ENCODE measurements around the gene TMEM165.

TMEM165 gene

GRCh38 chr4:55406545-55406944 is 10.8 kb downstream of the TMEM165 start:
- no peak for DNase-seq (ENCODE audit: low spot score)

- DNase-seq (ENCODE audit: low spot score) = no peak
These were observed 11.4 kb downstream of the TMEM165 start for GRCh38 chr4:55407119-55407518.

- DNase-seq (ENCODE audit: low spot score) = no peak
These were observed 12.0 kb downstream of the TMEM165 start for GRCh38 chr4:55407764-55408163.

- peak; percentile 55 for DNase-seq (ENCODE audit: low spot score)
These were observed 13.9 kb downstream of the TMEM165 start for GRCh38 chr4:55409468-55410171.

GRCh38 chr4:55410431-55410830 is 14.7 kb downstream of the TMEM165 start:
- DNase-seq (ENCODE audit: low spot score) = no peak

GRCh38 chr4:55411621-55412020 is 15.9 kb downstream of the TMEM165 start:
- no peak for DNase-seq (ENCODE audit: low spot score)

- no peak for DNase-seq (ENCODE audit: low spot score)
These were observed 20.4 kb downstream of the TMEM165 start for GRCh38 chr4:55416176-55416575.

GRCh38 chr4:55424791-55425190 is 29.0 kb downstream of the TMEM165 start:
- DNase-seq (ENCODE audit: low spot score) = no peak

GRCh38 chr4:55431710-55432336 is 36.1 kb downstream of the TMEM165 start:
- no peak for DNase-seq (ENCODE audit: low spot score)

GRCh38 chr4:55435141-55435841 is 39.5 kb downstream of the TMEM165 start:
- peak; percentile 8 for DNase-seq (ENCODE audit: low spot score)

- DNase-seq (ENCODE audit: low spot score) = no peak
These were observed 41.6 kb downstream of the TMEM165 start for GRCh38 chr4:55437356-55437796.

GRCh38 chr4:55437823-55438222 is 42.1 kb downstream of the TMEM165 start:
- no peak for DNase-seq (ENCODE audit: low spot score)

GRCh38 chr4:55438314-55438713 is 42.6 kb downstream of the TMEM165 start:
- DNase-seq (ENCODE audit: low spot score) = no peak

- DNase-seq (ENCODE audit: low spot score) = no peak
These were observed 43.3 kb downstream of the TMEM165 start for GRCh38 chr4:55439023-55439422.

- no peak for DNase-seq (ENCODE audit: low spot score)
These were observed 45.0 kb downstream of the TMEM165 start for GRCh38 chr4:55440786-55441185.

GRCh38 chr4:55442541-55442940 is 46.8 kb downstream of the TMEM165 start:
- no peak for DNase-seq (ENCODE audit: low spot score)

- DNase-seq (ENCODE audit: low spot score) = peak; percentile 23
These were observed 49.1 kb downstream of the TMEM165 start for GRCh38 chr4:55444827-55445226.

GRCh38 chr4:55445921-55446577 is 50.3 kb downstream of the TMEM165 start:
- DNase-seq (ENCODE audit: low spot score) = no peak

- DNase-seq (ENCODE audit: low spot score) = no peak
These were observed 50.8 kb downstream of the TMEM165 start for GRCh38 chr4:55446578-55446922.

GRCh38 chr4:55447108-55447708 is 51.5 kb downstream of the TMEM165 start:
- DNase-seq (ENCODE audit: low spot score) = no peak

GRCh38 chr4:55447831-55448230 is 52.1 kb downstream of the TMEM165 start:
- no peak for DNase-seq (ENCODE audit: low spot score)

- no peak for DNase-seq (ENCODE audit: low spot score)
These were observed 54.8 kb downstream of the TMEM165 start for GRCh38 chr4:55450566-55450965.
